Endothelial cell of umbilical vein (primary cell): ENCODE data around the gene GPD1L. TPM values are rescaled to one million over a fixed set of nuclear protein-coding genes. Genes with fewer than 3 reads are reported as not detected.
"Not testable (repeated sequence)": the region's sequence is repeated elsewhere in the genome, so short reads cannot be mapped to it uniquely, and the experiment has no call there.

ENCODE experiments used
- BruUV-seq: library from RNA; stranded (reverse); fragments of 400-500 nt; replicated peaks from 2 replicates; lab custom pipeline; 2021; lab: Mats Ljungman, UMichigan
- CTCF ChIA-PET: fragments of 300-600, 350-600 bp; sonication (Branson Sonifier 250); formaldehyde crosslinking; loops from one replicate; lab custom pipeline; 2021; ENCODE audit warnings: antibody characterized with exemption, inconsistent platforms; lab: Charles Lee
- POLR2A ChIA-PET: fragments of 300-600, 350-600 bp; sonication (Branson Sonifier 250); formaldehyde crosslinking; loops from one replicate; lab custom pipeline; 2021; ENCODE audit warnings: antibody characterized with exemption, inconsistent platforms; lab: Charles Lee
- DNase-seq: peaks from one replicate; pipeline ENCODE4 v3.0.0-alpha.2; 2011; ENCODE audit warnings: low read depth, low spot score
- FAIRE-seq: peaks from 2 replicates; lab custom pipeline; 2011; peaks lifted over from hg19 to GRCh38; lab: Jason Lieb, UNC
- H2AFZ ChIP-seq: 2 replicates; pipeline ENCODE4 v1.6.0; 2012; ENCODE audit warnings: low read depth, low read length, control low read depth, inconsistent platforms
- H3K27ac ChIP-seq: 2 replicates; pipeline ENCODE4 v1.5.1; 2011; ENCODE audit warnings: low read depth, mild to moderate bottlenecking, control low read depth, low read length, moderate library complexity; ENCODE audit not compliant: insufficient read depth
- H3K27me3 ChIP-seq, 2 experiments: 2 replicates each; pipeline versions ENCODE4 v1.6.0 to v1.6.1; 2011; ENCODE audit warnings: low read length in 2 of 2, mixed read lengths in 1 of 2; ENCODE audit not compliant: control insufficient read depth in 2 of 2, insufficient read depth in 2 of 2
- H3K36me3 ChIP-seq, 2 experiments: 2 replicates in 1 of 2; 3 replicates in 1 of 2; pipeline ENCODE4 v1.5.1; 2011; ENCODE audit warnings: low read length in 2 of 2, mild to moderate bottlenecking in 1 of 2, moderate library complexity in 1 of 2; ENCODE audit not compliant: control insufficient read depth in 2 of 2, insufficient read depth in 2 of 2; ENCODE audit errors: extremely low read depth in 1 of 2
- H3K4me1 ChIP-seq: 3 replicates; pipeline ENCODE4 v1.5.1; 2011; ENCODE audit warnings: mild to moderate bottlenecking, low read length; ENCODE audit not compliant: control insufficient read depth, insufficient read depth; ENCODE audit errors: extremely low read depth
- H3K4me2 ChIP-seq: 2 replicates; pipeline ENCODE4 v1.6.1; 2011; ENCODE audit warnings: low read length, control low read depth, mixed read lengths; ENCODE audit not compliant: insufficient read depth
- H3K4me3 ChIP-seq, 3 experiments: fragments of 200-600 bp in 1 of 3; sonication (generic), shearing (Covaris generic) in 1 of 3; replicated peaks in 1 of 3; 2 replicates each; pipeline ENCODE4 v1.5.1; 2011 to 2016; ENCODE audit warnings: control low read depth in 3 of 3, low read length in 3 of 3, mild to moderate bottlenecking in 2 of 3, inconsistent platforms in 1 of 3, low read depth in 1 of 3, moderate library complexity in 1 of 3; ENCODE audit not compliant: insufficient read depth in 1 of 3
- H3K79me2 ChIP-seq: 2 replicates; pipeline ENCODE4 v1.6.0; 2012; ENCODE audit warnings: low read length, inconsistent platforms; ENCODE audit not compliant: control insufficient read depth, insufficient read depth
- H3K9ac ChIP-seq: replicated peaks from 2 replicates; pipeline ENCODE3; 2011; ENCODE audit warnings: low read length, control low read depth; ENCODE audit not compliant: insufficient read depth; ENCODE audit errors: extremely low read depth
- H3K9me1 ChIP-seq: replicated peaks from 3 replicates; pipeline ENCODE4 v1.6.0; 2011; ENCODE audit warnings: mild to moderate bottlenecking, low read length; ENCODE audit not compliant: control insufficient read depth, insufficient read depth; ENCODE audit errors: extremely low read depth
- H3K9me3 ChIP-seq: replicated peaks from 2 replicates; pipeline ENCODE4 v1.5.1; 2012; ENCODE audit warnings: low read length, inconsistent platforms; ENCODE audit not compliant: control insufficient read depth, insufficient read depth
- H4K20me1 ChIP-seq: replicated peaks from 2 replicates; pipeline ENCODE3; 2011; ENCODE audit warnings: mild to moderate bottlenecking, low read length; ENCODE audit not compliant: control insufficient read depth, insufficient read depth; ENCODE audit errors: extremely low read depth
- CTCF ChIP-seq, 2 donors: IDR thresholded peaks; 1 replicate in 1 of 2; 2 replicates in 1 of 2; pipeline ENCODE4 v1.5.1; 2011; ENCODE audit warnings: low read length in 2 of 2, mild to moderate bottlenecking in 2 of 2, moderate library complexity in 2 of 2, control low read depth in 1 of 2, inconsistent platforms in 1 of 2, low read depth in 1 of 2; ENCODE audit not compliant: insufficient read depth in 1 of 2; ENCODE audit errors: extremely low read depth in 1 of 2
- EZH2 ChIP-seq: IDR thresholded peaks from 2 replicates; pipeline ENCODE4 v1.6.1; 2012; ENCODE audit warnings: borderline replicate concordance, low read depth, mild to moderate bottlenecking, moderate library complexity, low read length, inconsistent platforms; ENCODE audit not compliant: severe bottlenecking
- FOS ChIP-seq: IDR thresholded peaks from 2 replicates; pipeline ENCODE4 v1.6.1; 2011; ENCODE audit warnings: mild to moderate bottlenecking, low read length, moderate library complexity, borderline replicate concordance; ENCODE audit not compliant: insufficient read depth
- GATA2 ChIP-seq: IDR thresholded peaks from 2 replicates; pipeline ENCODE4 v1.7.0; 2011; ENCODE audit warnings: low read depth, mild to moderate bottlenecking, moderate library complexity, mixed read lengths, low read length; ENCODE audit not compliant: insufficient read length, insufficient read depth
- JUN ChIP-seq: IDR thresholded peaks from 2 replicates; pipeline ENCODE4 v1.6.1; 2011; ENCODE audit warnings: borderline replicate concordance, low read depth; ENCODE audit not compliant: insufficient read length, insufficient read depth
- MYC ChIP-seq: IDR thresholded peaks from one replicate; pipeline ENCODE4 v1.6.1; 2011; ENCODE audit warnings: mild to moderate bottlenecking, low read depth, low read length
- POLR2A ChIP-seq: IDR thresholded peaks from 2 replicates; pipeline ENCODE4 v1.6.1; 2012; ENCODE audit warnings: low read depth, mild to moderate bottlenecking, control low read depth, low read length
- POLR2AphosphoS5 ChIP-seq: IDR thresholded peaks from 2 replicates; pipeline ENCODE4 v1.6.1; 2012; ENCODE audit warnings: low read depth, mild to moderate bottlenecking, control low read depth, low read length, moderate library complexity; ENCODE audit not compliant: insufficient read depth
- dilution Hi-C: fragments of 300-500 bp; cut with MboI; formaldehyde crosslinking; loops from one replicate; pipeline ENCODE4 v1.15.0; 2019; ENCODE audit warnings: low sequenced_read_pairs; ENCODE audit not compliant: extremely low pct_ligation_motif_present
- intact Hi-C: fragments of 100-400 bp; cut with micrococcal nuclease; formaldehyde crosslinking; loops from one replicate; pipeline ENCODE4 v1.10.0; 2022
- polyA plus RNA-seq, 4 experiments: library from polyadenylated mRNA; depleted of rRNA in 3 of 4; stranded (reverse) in 3 of 4; unstranded in 1 of 4; fragments of >200 nt; gene quantifications; 2 replicates each; pipeline versions ENCODE4 v1.2.1 to v1.2.3, GENCODE V29; 2011 to 2012; ENCODE audit warnings: missing spikeins in 1 of 4
- total RNA-seq: library from RNA; stranded (reverse); gene quantifications from 2 replicates; pipeline ENCODE4 v1.2.3, GENCODE V29; 2021
- TF ChIP-seq, protein P1 (sequence below): IDR thresholded peaks from 2 replicates; pipeline ENCODE4 v1.6.1; 2011; ENCODE audit not compliant: insufficient read depth, insufficient read length

GPD1L gene
- total and polyA plus RNA-seq, 2 donors (not counting 3 experiments of a cell fraction or from before 2014, with no cell fraction given) = 5.1 to 12.9 TPM

DNA sequence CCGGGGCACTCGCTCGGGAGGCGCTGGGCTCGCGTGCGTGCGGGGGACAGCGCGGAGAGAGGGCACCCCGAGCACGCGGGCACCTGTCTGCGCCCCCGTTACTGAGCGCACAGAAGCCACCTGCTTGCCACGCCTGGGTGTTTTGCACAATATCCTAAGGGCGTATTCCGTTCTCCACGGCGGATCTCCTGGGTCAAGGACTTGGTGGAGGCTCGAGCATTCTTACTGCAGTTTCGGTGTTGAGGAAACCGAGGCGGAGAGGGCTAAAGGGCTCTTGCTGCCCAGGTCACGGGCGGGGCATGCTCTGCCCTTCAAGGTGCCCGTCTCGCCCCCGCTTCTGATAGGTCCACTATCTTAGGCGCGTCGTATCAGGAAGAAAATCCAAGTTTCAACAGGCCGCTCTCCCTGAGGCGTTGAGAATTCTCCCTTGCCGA lies 526 bp downstream of the GPD1L start:
- dilution Hi-C loops (no loop called here), intact Hi-C loops (loop anchor here (1.0 kb wide), 3 partner anchors 34 to 575 kb away; partner anchors contain the start of genes OSBPL10, STT3B and ZNF860)
- TF ChIP-seq, protein P1, sequence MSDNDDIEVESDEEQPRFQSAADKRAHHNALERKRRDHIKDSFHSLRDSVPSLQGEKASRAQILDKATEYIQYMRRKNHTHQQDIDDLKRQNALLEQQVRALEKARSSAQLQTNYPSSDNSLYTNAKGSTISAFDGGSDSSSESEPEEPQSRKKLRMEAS = no peak
- TF ChIP-seq JUN (no peak), FOS (no peak), CTCF (IDR thresholded peaks at IDR 0.05; ENCODE audit: extremely low read depth in 1 of 2, insufficient read depth in 1 of 2, low read depth in 1 of 2, low read length in 2 of 2) (no peak), POLR2AphosphoS5 (no peak), EZH2 (no peak), GATA2 (no peak), MYC (no peak), POLR2A (no peak)
- Histone ChIP-seq H3K36me3 (no peaks in the 10 kb centered on the region), H3K9ac (peak overlapping the region; percentile 49), H3K4me2 (peak overlapping the region; percentile 75), H3K27me3 (no peaks in the 10 kb centered on the region), H3K27ac (no peak overlapping the region), H3K79me2 (no peaks in the 10 kb centered on the region), H3K9me1 (no peaks in the 10 kb centered on the region), H3K9me3 (no peaks in the 10 kb centered on the region), H2AFZ (peak overlapping the region; percentile 99), H3K4me3 (peak overlapping the region; percentile 63 to 65 (median 63)), H4K20me1 (no peaks in the 10 kb centered on the region), H3K4me1 (peaks cover 17% of the 10 kb centered on the region)
- POLR2A ChIA-PET = no interaction called here
- BruUV-seq = no TSS peak
- peak; percentile 72 for FAIRE-seq
- CTCF ChIA-PET = interaction anchor here (0.7 to 0.8 kb wide), 2 partner anchors 37 to 88 kb away, joined by 3 read pairs; no protein-coding TSS in a partner anchor
- DNase-seq = no peak

DNA sequence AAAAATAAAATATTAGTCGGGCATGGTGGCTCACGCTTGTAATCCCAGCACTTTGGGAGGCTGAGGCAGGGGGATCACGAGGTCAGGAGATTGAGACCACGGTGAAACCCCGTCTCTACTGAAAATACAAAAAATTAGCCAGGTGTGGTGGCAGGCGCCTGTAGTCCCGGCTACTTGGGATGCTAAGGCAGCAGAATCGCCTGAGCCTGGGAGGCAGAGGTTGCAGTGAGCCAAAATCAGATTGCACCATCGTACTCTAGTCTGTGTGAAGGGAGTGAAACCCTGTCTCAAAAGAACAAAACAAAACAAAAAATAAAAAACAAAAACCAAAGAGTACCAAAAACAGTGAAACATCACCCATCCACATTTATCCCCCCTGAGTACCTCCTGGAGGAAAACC lies 1.8 kb downstream of the GPD1L start:
- H3K9ac ChIP-seq, H3K4me2 ChIP-seq, H3K4me3 ChIP-seq, FAIRE-seq, H3K27me3 ChIP-seq, BruUV-seq, H3K9me3 ChIP-seq, intact Hi-C loops, H3K27ac ChIP-seq, H2AFZ ChIP-seq, DNase-seq, H4K20me1 ChIP-seq, H3K9me1 ChIP-seq, dilution Hi-C loops, H3K79me2 ChIP-seq, POLR2A ChIA-PET, H3K36me3 ChIP-seq: not testable (repeated sequence)
- CTCF ChIA-PET = interaction anchor here (1.5 to 1.8 kb wide), 2 partner anchors 13 to 36 kb away, joined by 4 to 8 read pairs; no protein-coding TSS in a partner anchor
- peaks cover 17% of the 10 kb centered on the region for H3K4me1 ChIP-seq
